ENCODE measurements around the gene CREB3. TPM values are rescaled to one million over a fixed set of nuclear protein-coding genes. Genes with fewer than 3 reads are reported as not detected.

Gene CREB3
- total RNA-seq, 1 donor: 56.1 TPM

DNA sequence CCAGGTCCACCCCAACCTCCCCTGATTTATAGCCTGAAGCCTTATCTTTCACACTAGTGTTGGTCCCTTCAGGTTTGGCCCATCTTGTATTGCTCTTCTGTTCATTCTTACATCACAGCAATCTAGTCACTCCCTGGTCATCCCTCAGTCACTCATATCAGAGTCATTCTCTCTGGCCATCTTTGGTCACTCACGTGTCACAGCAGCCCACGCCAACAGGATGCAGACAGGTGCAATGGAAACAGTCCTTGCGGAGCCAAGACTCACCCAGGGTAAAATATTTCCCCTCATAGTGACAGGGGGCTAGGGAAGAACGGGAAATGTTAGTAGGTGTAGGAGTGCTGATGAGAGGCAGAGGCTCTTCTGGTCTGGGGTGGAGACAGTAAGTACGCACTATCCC lies 21.0 kb downstream of the CREB3 start:
- no peak for DNase-seq (ENCODE audit: low read depth)
- H3K4me3 ChIP-seq (ENCODE audit: low read depth, low read length): no peak overlapping the region
- no peak for TF ChIP-seq CTCF (IDR thresholded peaks at IDR 0.05; ENCODE audit: insufficient read depth, low read length)

- DNase-seq (ENCODE audit: low read depth): no peak
- TF ChIP-seq CTCF (IDR thresholded peaks at IDR 0.05; ENCODE audit: insufficient read depth, low read length): no peak
- no peak within 1 kb of the TSS for H3K4me3 ChIP-seq (ENCODE audit: low read depth, low read length)
Measured at GRCh38 chr9:35754264-35754663, 21.8 kb downstream of the CREB3 start, which contains the start of gene MSMP. MSMP (minus strand) TSS chr9:35754276; CDS start chr9:35754129, 147 bp downstream.

DNA sequence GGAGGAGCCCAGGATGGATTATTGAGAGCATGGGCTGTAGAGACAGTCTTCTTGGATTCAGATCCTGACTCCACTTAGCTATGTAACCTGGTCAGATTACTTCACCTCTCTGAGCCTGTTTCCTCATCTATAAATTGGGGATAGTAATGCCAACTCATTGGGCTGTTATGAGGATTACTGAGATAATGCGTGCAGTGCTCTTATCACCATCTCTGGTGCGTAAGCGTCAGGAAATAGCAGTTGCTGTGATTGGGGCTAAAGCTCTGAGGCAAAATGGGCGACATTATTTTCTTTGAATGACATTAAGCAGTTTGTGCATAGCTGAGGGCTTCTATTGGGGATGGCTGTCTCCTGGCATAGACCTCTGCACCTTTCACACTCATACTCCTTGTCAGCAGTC lies 22.6 kb downstream of the CREB3 start:
- H3K4me3 ChIP-seq (ENCODE audit: low read depth, low read length): no peak overlapping the region
- DNase-seq (ENCODE audit: low read depth): no peak
- no peak for TF ChIP-seq CTCF (IDR thresholded peaks at IDR 0.05; ENCODE audit: insufficient read depth, low read length)

GRCh38 chr9:35756275-35757225 lies 24.1 kb downstream of the CREB3 start:
- no peak for DNase-seq (ENCODE audit: low read depth)

GRCh38 chr9:35757226-35757891 lies 24.9 kb downstream of the CREB3 start:
- TF ChIP-seq CTCF (IDR thresholded peaks at IDR 0.05; ENCODE audit: insufficient read depth, low read length): no peak
- H3K4me3 ChIP-seq (ENCODE audit: low read depth, low read length): no peak overlapping the region
- no peak for DNase-seq (ENCODE audit: low read depth)

More at GRCh38 chr9:35756275-35757225, 24.1 kb downstream of the CREB3 start:
- peak; percentile 58 for TF ChIP-seq CTCF (IDR thresholded peaks at IDR 0.05; ENCODE audit: insufficient read depth, low read length)
- peak overlapping the region; percentile 44 for H3K4me3 ChIP-seq (ENCODE audit: low read depth, low read length)

DNA sequence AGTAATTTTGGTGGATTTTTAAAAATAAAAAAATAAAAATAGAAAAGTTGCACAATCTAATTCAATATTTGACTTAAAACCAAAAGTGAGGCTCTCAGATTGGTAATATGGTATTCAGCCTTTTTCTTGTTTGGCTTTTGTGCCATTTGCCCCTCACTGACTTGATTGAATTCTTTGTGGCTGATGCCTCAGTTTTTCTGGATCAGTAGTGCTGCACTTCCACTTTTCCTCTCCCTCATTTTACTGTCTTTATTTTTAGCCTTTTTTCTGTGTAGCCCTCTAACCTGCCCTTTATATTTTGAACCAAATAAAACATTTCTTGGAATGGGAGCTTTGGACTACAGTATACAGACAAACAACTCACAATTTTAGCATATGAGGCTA lies 25.4 kb downstream of the CREB3 start:
- H3K4me3 ChIP-seq (ENCODE audit: low read depth, low read length): no peak overlapping the region
- DNase-seq (ENCODE audit: low read depth): no peak
- no peak for TF ChIP-seq CTCF (IDR thresholded peaks at IDR 0.05; ENCODE audit: insufficient read depth, low read length)
